ENCODE measurements around the gene C6.

- TF ChIP-seq CTCF (IDR thresholded peaks at IDR 0.05; ENCODE audit: low read depth, low read length, missing input control) (no peak), REST (IDR thresholded peaks at IDR 0.05) (no peak), MAX (IDR thresholded peaks at IDR 0.05) (no peak), EGR1 (IDR thresholded peaks at IDR 0.05; ENCODE audit: low read depth in 2 of 2) (no peak), SP1 (IDR thresholded peaks at IDR 0.05) (no peak), YY1 (IDR thresholded peaks at IDR 0.05) (no peak), ZBTB33 (IDR thresholded peaks at IDR 0.05) (no peak), RAD21 (IDR thresholded peaks at IDR 0.05) (no peak)
These were observed 18.1 kb downstream of the C6 start for GRCh38 chr5:41195228-41195627.
